Measurements from ENCODE around the gene ELOVL5.

The ELOVL5 gene

GRCh38 chr6:53359843-53360092 is 11.0 kb upstream of the ELOVL5 start:
- H3K4me3 ChIP-seq (ENCODE audit: low read depth, low read length), result peak overlapping the region; percentile 75
- DNase-seq (ENCODE audit: low read depth), result no peak
- no peak for TF ChIP-seq CTCF (IDR thresholded peaks at IDR 0.05; ENCODE audit: low read depth, low read length, missing control alignments)

- no peak for DNase-seq (ENCODE audit: low read depth)
- H3K4me3 ChIP-seq (ENCODE audit: low read depth, low read length), result peak overlapping the region; percentile 75
- TF ChIP-seq CTCF (IDR thresholded peaks at IDR 0.05; ENCODE audit: low read depth, low read length, missing control alignments), result no peak
Measured at GRCh38 chr6:53359095-53359842, 10.5 kb upstream of the ELOVL5 start.

- DNase-seq (ENCODE audit: low read depth), result no peak
- H3K4me3 ChIP-seq (ENCODE audit: low read depth, low read length), result peak overlapping the region; percentile 75
- no peak for TF ChIP-seq CTCF (IDR thresholded peaks at IDR 0.05; ENCODE audit: low read depth, low read length, missing control alignments)
Measured at GRCh38 chr6:53358440-53359094, 9.8 kb upstream of the ELOVL5 start.

- no peak overlapping the region for H3K4me3 ChIP-seq (ENCODE audit: low read depth, low read length)
- DNase-seq (ENCODE audit: low read depth), result no peak
- no peak for TF ChIP-seq CTCF (IDR thresholded peaks at IDR 0.05; ENCODE audit: low read depth, low read length, missing control alignments)
Measured at GRCh38 chr6:53357576-53358360, 9.0 kb upstream of the ELOVL5 start.

- TF ChIP-seq CTCF (IDR thresholded peaks at IDR 0.05; ENCODE audit: low read depth, low read length, missing control alignments), result no peak
Measured at GRCh38 chr6:53353624-53354023, 4.9 kb upstream of the ELOVL5 start.

GRCh38 chr6:53352360-53352759 is 3.6 kb upstream of the ELOVL5 start:
- no peak for TF ChIP-seq CTCF (IDR thresholded peaks at IDR 0.05; ENCODE audit: low read depth, low read length, missing control alignments)
- DNase-seq (ENCODE audit: low read depth), result no peak
- H3K4me3 ChIP-seq (ENCODE audit: low read depth, low read length), result no peak overlapping the region

More at GRCh38 chr6:53353624-53354023, 4.9 kb upstream of the ELOVL5 start:
- H3K4me3 ChIP-seq (ENCODE audit: low read depth, low read length), result no peak overlapping the region
- DNase-seq (ENCODE audit: low read depth), result no peak

All from GM12864 (cell line).